Erythroblast (primary cell): ENCODE results near the gene ZC3H12D.

Source experiments
- GATA1 ChIP-seq: IDR thresholded peaks from 2 replicates; pipeline ENCODE4 v1.6.1; 2011; ENCODE audit warnings: low read depth, mild to moderate bottlenecking, control low read depth, low read length, moderate library complexity
- POLR2A ChIP-seq: IDR thresholded peaks from 2 replicates; pipeline ENCODE4 v1.6.1; 2011; ENCODE audit warnings: mild to moderate bottlenecking, low read length

GRCh38 chr6:149489967-149490366 lies 5.2 kb upstream of the ZC3H12D start:
- TF ChIP-seq POLR2A (no peak), GATA1 (no peak)
